ENCODE data around the gene VPS36.

Gene VPS36

GRCh38 chr13:52371736-52372247, 78.6 kb downstream of the VPS36 start:
- no peaks in the 10 kb centered on the region for H3K9me3 Mint-ChIP-seq

GRCh38 chr13:52366291-52366690, 84.1 kb downstream of the VPS36 start:
- Mint-ChIP-seq H3K9me3 (no peaks in the 10 kb centered on the region), H3K27me3 (no peaks in the 10 kb centered on the region), H3K4me3 (no peak overlapping the region), H3K27ac (no peak overlapping the region), H3K4me1 (no peaks in the 10 kb centered on the region)
- no peak for DNase-seq
- ATAC-seq: no peak

More at GRCh38 chr13:52371736-52372247, 78.6 kb downstream of the VPS36 start:
- Mint-ChIP-seq H3K27ac (no peak overlapping the region), H3K27me3 (no peaks in the 10 kb centered on the region), H3K4me1 (no peaks in the 10 kb centered on the region), H3K4me3 (no peak overlapping the region)
- ATAC-seq (no peak), DNase-seq (no peak)

All from stimulated activated naive CD8-positive, alpha-beta T cell treated with anti-CD3 and anti-CD28 coated beads, Interleukin-15, amount 100 ng/mL, for 72 hours (primary cell).